Neuronal stem cell (in vitro differentiated cells): Measurements from ENCODE around the gene RBMS2.
"Not testable (repeated sequence)": the region's sequence is repeated elsewhere in the genome, so short reads cannot be mapped to it uniquely, and the experiment has no call there.

Experiments used
- DNase-seq: peaks from one replicate; pipeline ENCODE4 v3.0.0-alpha.2; 2013; ENCODE audit warnings: low spot score
- H2AFZ ChIP-seq: one replicate; pipeline ENCODE4 v1.6.1; 2013; ENCODE audit warnings: mild to moderate bottlenecking, low read length, inconsistent platforms
- H2AK5ac ChIP-seq: 2 replicates; pipeline ENCODE4 v1.6.1; 2013; ENCODE audit warnings: low read depth, mild to moderate bottlenecking, inconsistent platforms, low read length, moderate library complexity, mixed read lengths
- H2BK120ac ChIP-seq: 2 replicates; pipeline ENCODE4 v1.6.1; 2013; ENCODE audit warnings: low read depth, mild to moderate bottlenecking, inconsistent platforms, low read length, moderate library complexity, mixed read lengths
- H2BK12ac ChIP-seq: one replicate; pipeline ENCODE4 v1.6.1; 2013; ENCODE audit warnings: low read length, inconsistent platforms
- H2BK15ac ChIP-seq: 2 replicates; pipeline ENCODE4 v1.6.1; 2013; ENCODE audit warnings: mild to moderate bottlenecking, low read length, inconsistent platforms, mixed read lengths
- H2BK5ac ChIP-seq: one replicate; pipeline ENCODE4 v1.6.1; 2013; ENCODE audit warnings: inconsistent platforms, mild to moderate bottlenecking, low read length, moderate library complexity
- H3K14ac ChIP-seq: one replicate; pipeline ENCODE4 v1.6.1; 2013; ENCODE audit warnings: low read length, inconsistent platforms
- H3K18ac ChIP-seq: 2 replicates; pipeline ENCODE4 v1.6.1; 2013; ENCODE audit warnings: low read length, inconsistent platforms
- H3K23ac ChIP-seq: 2 replicates; pipeline ENCODE4 v1.6.1; 2013; ENCODE audit warnings: low read depth, mild to moderate bottlenecking, mixed read lengths, low read length, inconsistent platforms; ENCODE audit not compliant: poor library complexity
- H3K27ac ChIP-seq: replicated peaks from 3 replicates; pipeline ENCODE4 v1.5.1; 2013; ENCODE audit warnings: low read length, inconsistent platforms
- H3K27me3 ChIP-seq, 3 experiments: 2 replicates each; pipeline ENCODE4 v1.6.1; 2013; ENCODE audit warnings: low read length in 3 of 3, mild to moderate bottlenecking in 2 of 3, inconsistent platforms in 1 of 3, low read depth in 1 of 3, mixed read lengths in 1 of 3, moderate library complexity in 1 of 3; ENCODE audit not compliant: control insufficient read depth in 3 of 3, insufficient read depth in 3 of 3
- H3K36me3 ChIP-seq, 2 donors: replicated peaks in 1 of 2; 2 replicates each; pipeline ENCODE4 v1.6.1; 2013; ENCODE audit warnings: low read length in 2 of 2; ENCODE audit not compliant: control insufficient read depth in 2 of 2, insufficient read depth in 2 of 2
- H3K4ac ChIP-seq: 2 replicates; pipeline ENCODE4 v1.6.1; 2013; ENCODE audit warnings: inconsistent platforms, mild to moderate bottlenecking, low read length, moderate library complexity
- H3K4me1 ChIP-seq, 2 donors: 1 replicate in 1 of 2; 2 replicates in 1 of 2; pipeline ENCODE4 v1.6.1; 2013; ENCODE audit warnings: low read length in 2 of 2, low read depth in 1 of 2; ENCODE audit not compliant: control insufficient read depth in 2 of 2, insufficient read depth in 1 of 2
- H3K4me2 ChIP-seq: one replicate; pipeline ENCODE4 v1.6.1; 2013; ENCODE audit warnings: mild to moderate bottlenecking, low read length, inconsistent platforms; ENCODE audit not compliant: insufficient read depth, poor library complexity, severe bottlenecking
- H3K4me3 ChIP-seq, 2 donors: 2 replicates each; pipeline ENCODE4 v1.5.1; 2013; ENCODE audit warnings: low read length in 2 of 2, mild to moderate bottlenecking in 2 of 2, inconsistent platforms in 1 of 2, moderate library complexity in 1 of 2
- H3K79me1 ChIP-seq: one replicate; pipeline ENCODE4 v1.6.1; 2013; ENCODE audit warnings: low read depth, mild to moderate bottlenecking, inconsistent platforms, low read length, moderate library complexity
- H3K9ac ChIP-seq: one replicate; pipeline ENCODE4 v1.6.1; 2013; ENCODE audit warnings: mild to moderate bottlenecking, low read depth, low read length, inconsistent platforms; ENCODE audit not compliant: poor library complexity
- H3K9me3 ChIP-seq, 2 donors: replicated peaks in 1 of 2; 2 replicates each; pipeline versions ENCODE3 to v1.6.1; 2013; ENCODE audit warnings: low read length in 2 of 2, mild to moderate bottlenecking in 2 of 2, inconsistent platforms in 1 of 2, low read depth in 1 of 2, mixed read lengths in 1 of 2, moderate library complexity in 1 of 2; ENCODE audit not compliant: control insufficient read depth in 2 of 2, insufficient read depth in 1 of 2
- H4K8ac ChIP-seq: one replicate; pipeline ENCODE4 v1.6.1; 2013; ENCODE audit warnings: low read depth, mild to moderate bottlenecking, inconsistent platforms, low read length, moderate library complexity
- H4K91ac ChIP-seq: one replicate; pipeline ENCODE4 v1.6.1; 2013; ENCODE audit warnings: low read length, low read depth, mild to moderate bottlenecking, inconsistent platforms; ENCODE audit not compliant: poor library complexity
- WGBS, 2 donors: extraction: QIAGEN DNeasy Blood & Tissue Kit; methylation state at CpG; one replicate each; pipeline ENCODE4 v1.1.7; 2013; ENCODE audit warnings: missing lambda C conversion rate in 2 of 2, mixed read lengths in 1 of 2; ENCODE audit not compliant: insufficient read length in 2 of 2, insufficient replicate concordance in 1 of 2; ENCODE audit errors: extremely low coverage in 2 of 2; 5-methylcytosine and 5-hydroxymethylcytosine counted together

The RBMS2 gene

GRCh38 chr12:56514014-56514318 lies 7.7 kb upstream of the RBMS2 start:
- DNase-seq, H4K91ac ChIP-seq, H3K9me3 ChIP-seq, H2AFZ ChIP-seq, H3K23ac ChIP-seq, H2BK12ac ChIP-seq, H4K8ac ChIP-seq, H3K4me3 ChIP-seq, H3K9ac ChIP-seq, H3K4me2 ChIP-seq, H2BK120ac ChIP-seq, H3K36me3 ChIP-seq, H3K4ac ChIP-seq, H2BK15ac ChIP-seq, H3K27me3 ChIP-seq, H3K79me1 ChIP-seq, H2AK5ac ChIP-seq, H2BK5ac ChIP-seq, H3K18ac ChIP-seq, H3K4me1 ChIP-seq, H3K14ac ChIP-seq, H3K27ac ChIP-seq: not testable (repeated sequence)
- no CpG with 5 or more reads among the region's 4 CpGs for WGBS, 2 donors

GRCh38 chr12:56517854-56518253 lies 3.8 kb upstream of the RBMS2 start:
- Histone ChIP-seq H2AFZ (no peak overlapping the region), H2BK5ac (no peak overlapping the region), H3K14ac (no peak overlapping the region), H3K9ac (no peak overlapping the region), H3K4me1 (peaks cover 3 to 5% of the 10 kb centered on the region in 2 donors), H4K91ac (no peak overlapping the region), H2BK12ac (no peak overlapping the region), H3K27me3 (no peaks in the 10 kb centered on the region), H2BK120ac (no peak overlapping the region), H3K4ac (no peak overlapping the region), H3K27ac (no peak overlapping the region), H3K18ac (no peak overlapping the region), H2BK15ac (no peak overlapping the region), H3K36me3 (no peaks in the 10 kb centered on the region), H3K23ac (no peak overlapping the region), H3K79me1 (no peaks in the 10 kb centered on the region), H4K8ac (no peak overlapping the region), H2AK5ac (no peak overlapping the region), H3K4me2 (no peak overlapping the region), H3K9me3 (no peaks in the 10 kb centered on the region), H3K4me3 (no peak overlapping the region)
- DNase-seq = no peak
- WGBS, 2 donors = no CpG with 5 or more reads among the region's 2 CpGs

GRCh38 chr12:56518570-56518969 lies 3.0 kb upstream of the RBMS2 start:
- Histone ChIP-seq H4K91ac (no peak overlapping the region), H3K4me1 (peaks cover 3 to 8% of the 10 kb centered on the region in 2 donors), H3K9me3 (no peaks in the 10 kb centered on the region), H2BK12ac (no peak overlapping the region), H3K23ac (no peak overlapping the region), H3K27me3 (no peaks in the 10 kb centered on the region), H3K27ac (no peak overlapping the region), H3K4ac (no peak overlapping the region), H2BK5ac (no peak overlapping the region), H3K9ac (no peak overlapping the region), H3K4me3 (no peak overlapping the region), H3K79me1 (peaks cover 1% of the 10 kb centered on the region), H4K8ac (no peak overlapping the region), H2AFZ (no peak overlapping the region), H3K18ac (no peak overlapping the region), H3K36me3 (no peaks in the 10 kb centered on the region), H3K4me2 (no peak overlapping the region), H2BK120ac (no peak overlapping the region), H3K14ac (no peak overlapping the region), H2BK15ac (no peak overlapping the region), H2AK5ac (no peak overlapping the region)
- no peak for DNase-seq
- no CpG with 5 or more reads among the region's 2 CpGs for WGBS, 2 donors

GRCh38 chr12:56520048-56520447 lies 1.6 kb upstream of the RBMS2 start:
- no peak overlapping the region for H3K9ac ChIP-seq
- H3K14ac ChIP-seq = no peak overlapping the region
- no peak overlapping the region for H2BK12ac ChIP-seq
- no peak overlapping the region for H2BK5ac ChIP-seq
- no peaks in the 10 kb centered on the region for H3K9me3 ChIP-seq
- H2BK15ac ChIP-seq = no peak overlapping the region
- no peak overlapping the region for H3K4me2 ChIP-seq
- DNase-seq = no peak
- no peak overlapping the region for H4K8ac ChIP-seq
- H2AFZ ChIP-seq = peak overlapping the region; percentile 32
- no CpG with 5 or more reads among the region's 3 CpGs for WGBS, 2 donors
- no peak overlapping the region for H3K4me3 ChIP-seq
- H4K91ac ChIP-seq = no peak overlapping the region
- no peak overlapping the region for H3K18ac ChIP-seq
- no peak overlapping the region for H3K23ac ChIP-seq
- H3K36me3 ChIP-seq = no peaks in the 10 kb centered on the region
- H3K4me1 ChIP-seq = peaks cover 3 to 8% of the 10 kb centered on the region in 2 donors
- H3K4ac ChIP-seq = no peak overlapping the region
- no peak overlapping the region for H2AK5ac ChIP-seq
- no peak overlapping the region for H2BK120ac ChIP-seq
- H3K27ac ChIP-seq = no peak overlapping the region
- no peaks in the 10 kb centered on the region for H3K27me3 ChIP-seq
- H3K79me1 ChIP-seq = peaks cover 1% of the 10 kb centered on the region
